GM06990 (cell line): ENCODE data around the gene MMUT.

ENCODE experiments used
- DNase-seq: peaks from one replicate; pipeline ENCODE4 v3.0.0-alpha.2; 2011; ENCODE audit not compliant: insufficient read length; ENCODE audit errors: extremely low read depth
- H3K27me3 ChIP-seq: replicated peaks from 2 replicates; pipeline ENCODE4 v1.6.0; 2011; ENCODE audit warnings: low read length; ENCODE audit not compliant: control insufficient read depth, insufficient read depth
- H3K36me3 ChIP-seq: 2 replicates; pipeline ENCODE4 v1.5.1; 2011; ENCODE audit warnings: low read length; ENCODE audit not compliant: control insufficient read depth, insufficient read depth
- H3K4me3 ChIP-seq: replicated peaks from 2 replicates; pipeline ENCODE4 v1.5.1; 2011; ENCODE audit warnings: low read depth, mild to moderate bottlenecking, control low read depth, low read length
- CTCF ChIP-seq: IDR thresholded peaks from 2 replicates; pipeline ENCODE4 v1.5.1; 2011; ENCODE audit warnings: low read length, control low read depth, mild to moderate bottlenecking, inconsistent platforms; ENCODE audit not compliant: insufficient read depth, poor library complexity, severe bottlenecking

MMUT gene

GRCh38 chr6:49462927-49463611 is at the start of gene MMUT, which contains the start of gene CENPQ:
MMUT (minus strand) TSS chr6:49463253; CDS start chr6:49459466, 3,787 bp downstream.
CENPQ (plus strand) TSS chr6:49463370; CDS start chr6:49470177, 6,807 bp downstream.
- peak; percentile 89 for DNase-seq
- Histone ChIP-seq H3K27me3 (no peaks in the 10 kb centered on the region), H3K36me3 (no peaks in the 10 kb centered on the region), H3K4me3 (peak within 1 kb of the TSS; percentile 99)
- no peak for TF ChIP-seq CTCF

DNA sequence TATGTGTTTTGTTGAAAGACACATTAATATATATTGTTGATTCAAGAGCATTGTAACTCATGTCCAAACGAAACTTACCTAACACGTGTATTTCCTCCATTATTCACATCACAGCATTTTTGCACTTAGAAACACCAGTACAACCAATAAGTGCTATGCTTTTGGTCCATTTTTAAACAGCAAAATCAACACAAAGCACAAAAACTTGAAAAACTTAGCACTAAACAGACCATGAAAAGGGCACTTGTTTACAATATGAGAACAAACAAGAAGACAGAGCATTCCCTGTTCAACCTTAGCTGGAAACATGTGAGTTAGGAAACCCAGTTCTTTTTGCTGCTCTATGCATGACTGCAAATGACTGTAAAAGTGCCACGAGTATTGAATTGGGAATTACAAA is 46.3 kb upstream of the MMUT start:
- no peak for TF ChIP-seq CTCF
- Histone ChIP-seq H3K36me3 (no peaks in the 10 kb centered on the region), H3K27me3 (no peaks in the 10 kb centered on the region), H3K4me3 (no peak overlapping the region)
- DNase-seq: no peak

DNA sequence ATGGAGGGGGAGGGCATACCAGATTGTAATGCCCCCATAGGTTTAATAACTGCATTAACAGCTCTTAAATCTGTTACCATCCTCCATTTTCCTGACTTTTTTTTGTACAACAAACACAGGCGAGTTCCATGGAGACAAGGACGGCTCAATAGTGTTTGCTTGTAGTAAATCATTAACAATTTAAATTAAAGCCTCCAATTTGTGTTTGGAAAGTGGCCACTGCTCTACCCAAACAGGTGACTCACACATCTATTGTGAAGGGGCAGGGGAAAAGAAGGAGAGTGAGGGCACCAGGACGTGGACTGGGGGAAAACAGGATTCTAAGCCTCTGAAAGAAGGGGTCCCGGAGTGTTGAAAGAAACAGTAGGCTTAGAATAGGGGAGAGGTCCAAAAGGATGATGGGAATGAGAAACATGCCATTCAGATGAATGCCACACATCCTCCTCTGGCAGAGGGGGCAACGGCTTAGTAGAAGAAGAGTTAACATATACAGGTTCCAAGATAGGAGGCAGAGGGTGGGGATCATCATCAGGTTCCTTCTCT is 43.6 kb upstream of the MMUT start:
- Histone ChIP-seq H3K36me3 (no peaks in the 10 kb centered on the region), H3K27me3 (no peaks in the 10 kb centered on the region), H3K4me3 (no peak overlapping the region)
- DNase-seq: no peak
- TF ChIP-seq CTCF: no peak

DNA sequence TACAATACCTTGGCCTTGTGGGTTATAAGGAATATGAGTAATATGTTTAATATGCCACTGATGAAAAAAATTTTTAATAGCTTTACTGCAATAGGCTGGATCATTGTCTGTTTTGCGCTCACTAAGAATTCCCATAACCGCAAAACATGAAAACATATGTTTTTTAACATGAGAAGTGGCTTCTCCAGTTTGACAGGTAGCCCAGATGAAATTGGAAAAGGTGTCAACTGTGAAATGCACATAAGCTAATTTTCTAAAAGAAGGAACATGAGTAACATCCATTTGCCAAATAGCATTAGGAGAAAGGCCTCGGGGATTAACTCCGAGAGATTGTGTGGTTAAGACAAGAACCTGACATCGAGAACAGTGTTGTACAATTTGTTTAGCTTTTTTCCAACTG is 41.6 kb upstream of the MMUT start:
- H3K36me3 ChIP-seq: no peaks in the 10 kb centered on the region
- no peak overlapping the region for H3K4me3 ChIP-seq
- H3K27me3 ChIP-seq: no peaks in the 10 kb centered on the region
- no peak for DNase-seq
- TF ChIP-seq CTCF: no peak

- no peaks in the 10 kb centered on the region for H3K36me3 ChIP-seq
- no peak within 1 kb of the TSS for H3K4me3 ChIP-seq
- DNase-seq: no peak
- no peak for TF ChIP-seq CTCF
- H3K27me3 ChIP-seq: no peaks in the 10 kb centered on the region
These were observed 36.6 kb upstream of the MMUT start, which contains the start of gene GLYATL3 for GRCh38 chr6:49499623-49500022. GLYATL3 (plus strand) TSS chr6:49499923; CDS start chr6:49511991, 12,068 bp downstream.

DNA sequence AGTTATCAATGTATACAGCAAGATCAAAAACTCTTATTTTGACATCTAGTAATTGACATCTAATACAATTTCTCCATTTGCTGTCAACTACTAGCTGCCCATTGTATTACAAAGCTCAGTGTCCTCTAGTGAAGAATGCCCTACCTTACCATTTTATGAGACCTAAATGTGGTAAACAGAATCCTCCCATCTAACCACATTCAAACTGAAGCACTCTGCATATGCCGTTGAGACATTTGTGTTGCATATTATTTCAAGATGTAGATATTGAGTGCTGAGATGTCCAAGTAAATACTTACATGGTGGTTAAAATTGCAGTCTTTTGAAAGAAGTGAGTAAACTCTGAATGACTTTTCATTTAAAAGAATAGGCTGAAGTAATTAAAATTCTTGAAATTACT is 36.1 kb upstream of the MMUT start:
- Histone ChIP-seq H3K36me3 (no peaks in the 10 kb centered on the region), H3K4me3 (no peak overlapping the region), H3K27me3 (no peaks in the 10 kb centered on the region)
- no peak for DNase-seq
- no peak for TF ChIP-seq CTCF
